Right lobe of liver (tissue), 6 donors: ENCODE measurements around the gene SPATA24. TPM values are rescaled to one million over a fixed set of nuclear protein-coding genes. Genes with fewer than 3 reads are reported as not detected.
A peak's percentile ranks its signal among the peaks of the same experiment; 100 is the strongest.

Source experiments
- ATAC-seq, 4 donors: fragments of 200-7000 bp; cut with Tn5 transposase; one replicate each; pipeline ENCODE4 v1.9.1; 2020; ENCODE audit warnings: mild to moderate bottlenecking in 4 of 4, moderate library complexity in 4 of 4
- DNase-seq, 3 donors: peaks; one replicate each; pipeline ENCODE4 v3.0.0-alpha.2; 2020
- H3K27ac ChIP-seq, 3 donors: fragments of 200-600 bp; one replicate each; pipeline ENCODE4 v1.8.0; 2022
- H3K27me3 ChIP-seq, 2 donors: fragments of 200-600 bp; one replicate each; pipeline ENCODE4 v1.8.0; 2022
- H3K36me3 ChIP-seq, 4 donors: fragments of 200-600 bp; sonication (generic) in 1 of 4; one replicate each; pipeline versions ENCODE4 v1.5.1 to v1.8.0; 2017 to 2022; ENCODE audit warnings: control low read depth in 1 of 4
- H3K4me1 ChIP-seq, 4 donors: fragments of 200-600 bp; sonication (generic) in 1 of 4; one replicate each; pipeline versions ENCODE4 v1.5.1 to v1.8.0; 2017 to 2022; ENCODE audit warnings: control low read depth in 1 of 4
- H3K4me3 ChIP-seq, 3 donors: fragments of 200-600 bp; one replicate each; pipeline ENCODE4 v1.8.0; 2022
- H3K9me3 ChIP-seq, 4 donors: fragments of 200-600 bp; sonication (generic) in 1 of 4; one replicate each; pipeline versions ENCODE4 v1.5.1 to v1.8.0; 2017 to 2022; ENCODE audit warnings: control low read depth in 1 of 4
- CTCF ChIP-seq, 4 donors: fragments of 200-600 bp in 3 of 4; fragments of 450-650 bp in 1 of 4; IDR thresholded peaks; one replicate each; pipeline versions ENCODE4 v1.5.1 to v1.8.0; 2016 to 2022; ENCODE audit warnings: antibody characterized with exemption in 4 of 4, mild to moderate bottlenecking in 2 of 4
- POLR2A ChIP-seq: fragments of 450-650 bp; IDR thresholded peaks from one replicate; pipeline ENCODE4 v1.6.1; 2017; ENCODE audit warnings: antibody characterized with exemption, mild to moderate bottlenecking
- WGBS: methylation state at CpG from one replicate; pipeline ENCODE4 v1.1.6; 2018; ENCODE audit warnings: low coverage, low lambda C conversion rate; ENCODE audit not compliant: insufficient coverage; ENCODE audit errors: missing lambda C conversion rate; 5-methylcytosine and 5-hydroxymethylcytosine counted together
- intact Hi-C, 2 donors: fragments of 100-400 bp; cut with DNase I; formaldehyde crosslinking; loops; one replicate each; pipeline versions ENCODE4 v1.11.2 to v1.14.1; 2022
- total RNA-seq, 6 experiments: library from RNA; depleted of rRNA in 2 of 6; stranded (reverse); fragments of >200 nt in 2 of 6; fragmentation: NEBNext Ultra II Directional in 3 of 6; extraction: Animal tissue kit (Norgen Biotek cat#: 25700) in 3 of 6; gene quantifications; one replicate each; pipeline versions ENCODE4 v1.1.0 to v1.2.4, GENCODE V29; 2016 to 2023
- donor health status: DM: no; HTN: yes; CAD: no.
- donor health status: DM: no; HTN: no; CAD: no.
- donor health status: DM: no; HTN: no; CAD: no.
- donor health status: DM: no; HTN: yes; CAD: no.
- donor health status: DM: no; HTN: yes; CAD: no.

The SPATA24 gene
- total RNA-seq, 6 experiments from 2014 or later, result 1.5 to 4.0 (median 2.6) TPM

- no peaks in the 10 kb centered on the region for H3K4me1 ChIP-seq
- TF ChIP-seq CTCF (IDR thresholded peaks at IDR 0.05), result no peak
- TF ChIP-seq POLR2A, result no peak
- DNase-seq, result peak in 1 of 3 donors; percentile 19
- no peak overlapping the region for H3K4me3 ChIP-seq
- intact Hi-C loops, result no loop called here
- no peaks in the 10 kb centered on the region for H3K9me3 ChIP-seq
- H3K27ac ChIP-seq, result no peak overlapping the region
- no peaks in the 10 kb centered on the region for H3K27me3 ChIP-seq
- 60% methylated on average over 8 of the region's 9 CpGs for WGBS
- H3K36me3 ChIP-seq, result no peaks in the 10 kb centered on the region
- ATAC-seq, result peak; percentile 33 to 45 (median 36)
These were observed 10.8 kb upstream of the SPATA24 start for GRCh38 chr5:139414581-139415130.

GRCh38 chr5:139413963-139414362 is 10.1 kb upstream of the SPATA24 start:
- ATAC-seq (no peak), DNase-seq (peak in 1 of 3 donors; percentile 9)
- H3K4me3 ChIP-seq, result no peak overlapping the region
- TF ChIP-seq CTCF (IDR thresholded peaks at IDR 0.05) (no peak), POLR2A (no peak)
- intact Hi-C loops, result no loop called here
- WGBS, result 70% methylated on average over 5 of the region's 6 CpGs
- no peaks in the 10 kb centered on the region for H3K36me3 ChIP-seq
- no peak overlapping the region for H3K27ac ChIP-seq
- no peaks in the 10 kb centered on the region for H3K27me3 ChIP-seq
- H3K4me1 ChIP-seq, result no peaks in the 10 kb centered on the region
- no peaks in the 10 kb centered on the region for H3K9me3 ChIP-seq

- peaks cover 0 to 4% (median 0%) of the 10 kb centered on the region in 4 donors for H3K4me1 ChIP-seq
- H3K36me3 ChIP-seq, result no peaks in the 10 kb centered on the region
- peak in 1 of 4 donors; percentile 32 for ATAC-seq
These were observed 9.3 kb upstream of the SPATA24 start for GRCh38 chr5:139413153-139413552.

GRCh38 chr5:139410993-139411828 is 7.3 kb upstream of the SPATA24 start:
- intact Hi-C loops, result no loop called here
- Histone ChIP-seq H3K4me1 (peaks cover 0 to 4% (median 0%) of the 10 kb centered on the region in 4 donors), H3K9me3 (no peaks in the 10 kb centered on the region), H3K36me3 (no peaks in the 10 kb centered on the region), H3K4me3 (no peak overlapping the region), H3K27ac (peak overlapping the region in 1 of 3 donors; percentile 39), H3K27me3 (no peaks in the 10 kb centered on the region)
- ATAC-seq (peak in 2 of 4 donors; percentile 18 to 21), DNase-seq (peak in 1 of 3 donors; percentile 39)
- no peak for TF ChIP-seq CTCF (IDR thresholded peaks at IDR 0.05)
- WGBS, result 70% methylated on average over 16 of the region's 17 CpGs

More at GRCh38 chr5:139413153-139413552, 9.3 kb upstream of the SPATA24 start:
- H3K4me3 ChIP-seq, result no peak overlapping the region
- intact Hi-C loops, result no loop called here
- TF ChIP-seq POLR2A (no peak), CTCF (IDR thresholded peaks at IDR 0.05) (no peak)
- no peaks in the 10 kb centered on the region for H3K9me3 ChIP-seq
- no peak overlapping the region for H3K27ac ChIP-seq
- 70% methylated on average over 5 of the region's 6 CpGs for WGBS
- peak in 1 of 3 donors; percentile 8 for DNase-seq
- no peaks in the 10 kb centered on the region for H3K27me3 ChIP-seq
